Thyroid gland (tissue), 4 donors: ENCODE results near the gene RGSL1. TPM values are rescaled to one million over a fixed set of nuclear protein-coding genes. Genes with fewer than 3 reads are reported as not detected.

Experiments used
- DNase-seq, 2 donors: peaks; one replicate each; pipeline ENCODE4 v3.0.0-alpha.2; 2019
- H3K27ac ChIP-seq, 3 donors: fragments of 200-600 bp; sonication (generic); 1 replicate in 2 of 3; 2 replicates in 1 of 3; pipeline ENCODE4 v1.5.1; 2016 to 2019; ENCODE audit warnings: mild to moderate bottlenecking in 1 of 3, moderate library complexity in 1 of 3
- H3K27me3 ChIP-seq: fragments of 200-600 bp; sonication (generic); one replicate; pipeline ENCODE4 v1.5.1; 2019
- H3K36me3 ChIP-seq, 2 donors: fragments of 200-600 bp; sonication (generic); one replicate each; pipeline ENCODE4 v1.5.1; 2016 to 2019
- H3K4me1 ChIP-seq, 2 donors: fragments of 200-600 bp; sonication (generic); one replicate each; pipeline ENCODE4 v1.5.1; 2017 to 2019
- H3K4me3 ChIP-seq, 3 donors: fragments of 200-600 bp; sonication (generic); replicated peaks in 1 of 3; 1 replicate in 2 of 3; 2 replicates in 1 of 3; pipeline ENCODE4 v1.5.1; 2016; ENCODE audit warnings: mild to moderate bottlenecking in 1 of 3
- H3K9me3 ChIP-seq: fragments of 200-600 bp; sonication (generic); one replicate; pipeline ENCODE4 v1.5.1; 2017
- CTCF ChIP-seq, 6 experiments: fragments of 200-600 bp in 3 of 6; fragments of 450-650 bp in 3 of 6; sonication (generic) in 3 of 6; IDR thresholded peaks; one replicate each; pipeline ENCODE4 v1.5.1; 2016 to 2019; ENCODE audit warnings: antibody characterized with exemption in 6 of 6, mild to moderate bottlenecking in 2 of 6, inconsistent platforms in 1 of 6, moderate library complexity in 1 of 6
- POLR2A ChIP-seq, 2 donors: fragments of 450-650 bp; IDR thresholded peaks; one replicate each; pipeline ENCODE4 v1.6.1; 2017; ENCODE audit warnings: antibody characterized with exemption in 2 of 2, mild to moderate bottlenecking in 2 of 2, moderate library complexity in 1 of 2
- WGBS, 2 donors: methylation state at CpG; one replicate each; pipeline ENCODE4 v1.1.5; 2017; 5-methylcytosine and 5-hydroxymethylcytosine counted together
- intact Hi-C: fragments of 100-400 bp; cut with DNase I; formaldehyde crosslinking; loops from one replicate; pipeline ENCODE4 v1.15.1; 2023
- total RNA-seq, 4 donors: library from RNA; depleted of rRNA; stranded (reverse); fragments of >200 nt; gene quantifications; one replicate each; pipeline ENCODE4 v1.2.3, GENCODE V29; 2016

Gene RGSL1
- total RNA-seq, 4 donors from 2014 or later: 0.27 TPM; not detected in 3

- no peak overlapping the region for H3K4me3 ChIP-seq
- H3K27me3 ChIP-seq: no peaks in the 10 kb centered on the region
- no peak for DNase-seq
- no peaks in the 10 kb centered on the region for H3K4me1 ChIP-seq
- intact Hi-C loops: loop anchor here (10.0 kb wide), 1 partner anchor 106 kb away; the partner anchor contains the start of gene RGSL1
- no peaks in the 10 kb centered on the region for H3K9me3 ChIP-seq
- H3K27ac ChIP-seq: no peak overlapping the region
- WGBS, 2 donors: 78 to 83% methylated on average over 7 of the region's 7 CpGs
- TF ChIP-seq CTCF (IDR thresholded peaks at IDR 0.05) (no peak), POLR2A (IDR thresholded peaks at IDR 0.05) (no peak)
- H3K36me3 ChIP-seq: no peaks in the 10 kb centered on the region
These were observed 110.5 kb downstream of the RGSL1 start for GRCh38 chr1:182560392-182560984.

GRCh38 chr1:182561456-182561855 is 111.5 kb downstream of the RGSL1 start:
- TF ChIP-seq POLR2A (IDR thresholded peaks at IDR 0.05): no peak
- TF ChIP-seq CTCF (IDR thresholded peaks at IDR 0.05): no peak
- H3K4me3 ChIP-seq: no peak overlapping the region
- intact Hi-C loops: loop anchor here (10.0 kb wide), 1 partner anchor 107 kb away; the partner anchor contains the start of gene RGSL1
- 82 to 83% methylated on average over 4 of the region's 4 CpGs for WGBS, 2 donors
- no peaks in the 10 kb centered on the region for H3K9me3 ChIP-seq
- H3K27me3 ChIP-seq: no peaks in the 10 kb centered on the region
- H3K27ac ChIP-seq: no peak overlapping the region
- no peaks in the 10 kb centered on the region for H3K36me3 ChIP-seq
- no peaks in the 10 kb centered on the region for H3K4me1 ChIP-seq
- no peak for DNase-seq

GRCh38 chr1:182563095-182563494 is 113.1 kb downstream of the RGSL1 start:
- Histone ChIP-seq H3K9me3 (no peaks in the 10 kb centered on the region), H3K4me3 (no peak overlapping the region), H3K4me1 (no peaks in the 10 kb centered on the region), H3K27me3 (no peaks in the 10 kb centered on the region), H3K27ac (no peak overlapping the region), H3K36me3 (no peaks in the 10 kb centered on the region)
- intact Hi-C loops: loop anchor here (10.0 kb wide), 1 partner anchor 108 kb away; the partner anchor contains the start of gene RGSL1
- no peak for DNase-seq
- WGBS, 2 donors: 92 to 95% methylated on average over 4 of the region's 4 CpGs
- TF ChIP-seq POLR2A (IDR thresholded peaks at IDR 0.05) (no peak), CTCF (IDR thresholded peaks at IDR 0.05) (no peak)

GRCh38 chr1:182564406-182565004 is 114.6 kb downstream of the RGSL1 start:
- Histone ChIP-seq H3K27me3 (no peaks in the 10 kb centered on the region), H3K4me3 (no peak overlapping the region), H3K9me3 (no peaks in the 10 kb centered on the region), H3K36me3 (no peaks in the 10 kb centered on the region), H3K27ac (no peak overlapping the region), H3K4me1 (no peaks in the 10 kb centered on the region)
- no peak for DNase-seq
- TF ChIP-seq CTCF (IDR thresholded peaks at IDR 0.05) (no peak), POLR2A (IDR thresholded peaks at IDR 0.05) (no peak)
- intact Hi-C loops: loop anchor here (10.0 kb wide), 1 partner anchor 110 kb away; the partner anchor contains the start of gene RGSL1
- 77 to 84% methylated on average over 2 of the region's 2 CpGs for WGBS, 2 donors

GRCh38 chr1:182565537-182565936 is 115.6 kb downstream of the RGSL1 start:
- Histone ChIP-seq H3K9me3 (no peaks in the 10 kb centered on the region), H3K4me1 (no peaks in the 10 kb centered on the region), H3K4me3 (no peak overlapping the region), H3K36me3 (no peaks in the 10 kb centered on the region), H3K27ac (no peak overlapping the region), H3K27me3 (no peaks in the 10 kb centered on the region)
- TF ChIP-seq CTCF (IDR thresholded peaks at IDR 0.05): no peak
- TF ChIP-seq POLR2A (IDR thresholded peaks at IDR 0.05): no peak
- no peak for DNase-seq
- intact Hi-C loops: loop anchor here (10.0 kb wide), 1 partner anchor 111 kb away; the partner anchor contains the start of gene RGSL1
- 65 to 92% methylated on average over 3 of the region's 3 CpGs for WGBS, 2 donors
